Effector CD4-positive, alpha-beta T cell (primary cell): ENCODE measurements around the gene TSPAN9.

Experiments
- DNase-seq: peaks from one replicate; pipeline ENCODE4 v3.0.0-alpha.2; 2020

TSPAN9 gene

DNA sequence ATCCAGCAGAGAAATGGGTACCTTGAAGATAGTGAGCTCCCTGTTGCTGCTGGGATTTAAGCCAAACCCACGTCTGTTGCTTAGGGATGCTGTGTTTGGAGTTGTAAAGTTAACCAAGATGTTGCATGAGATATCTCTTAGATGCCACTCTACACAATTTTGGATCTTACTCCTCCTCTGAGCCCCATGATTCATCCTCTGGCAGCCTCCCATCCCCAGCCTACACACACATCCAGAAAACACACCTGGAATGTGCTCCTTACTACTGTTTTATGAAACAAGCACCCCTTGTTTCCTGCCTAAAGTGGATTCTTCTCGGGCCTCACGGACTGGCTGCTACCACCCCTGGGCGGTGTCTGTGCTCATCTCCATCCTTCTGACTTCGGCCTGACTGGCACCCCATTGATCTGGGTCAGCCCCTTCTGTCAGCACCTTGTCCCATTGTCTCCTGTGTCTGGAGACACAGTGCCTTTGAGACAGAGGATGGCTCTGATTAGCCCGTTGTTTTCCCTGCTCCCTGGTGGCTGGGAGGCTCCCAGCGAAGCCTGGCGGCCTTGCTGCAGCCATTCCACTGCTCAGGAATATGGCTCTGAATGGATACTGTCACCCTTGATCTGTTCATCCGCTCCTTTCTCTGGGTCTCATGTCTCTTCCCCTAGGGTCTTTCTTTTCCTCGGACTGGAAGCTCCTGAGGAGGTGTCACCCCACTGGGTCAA lies 24.3 kb downstream of the TSPAN9 start:
- DNase-seq = no peak

DNA sequence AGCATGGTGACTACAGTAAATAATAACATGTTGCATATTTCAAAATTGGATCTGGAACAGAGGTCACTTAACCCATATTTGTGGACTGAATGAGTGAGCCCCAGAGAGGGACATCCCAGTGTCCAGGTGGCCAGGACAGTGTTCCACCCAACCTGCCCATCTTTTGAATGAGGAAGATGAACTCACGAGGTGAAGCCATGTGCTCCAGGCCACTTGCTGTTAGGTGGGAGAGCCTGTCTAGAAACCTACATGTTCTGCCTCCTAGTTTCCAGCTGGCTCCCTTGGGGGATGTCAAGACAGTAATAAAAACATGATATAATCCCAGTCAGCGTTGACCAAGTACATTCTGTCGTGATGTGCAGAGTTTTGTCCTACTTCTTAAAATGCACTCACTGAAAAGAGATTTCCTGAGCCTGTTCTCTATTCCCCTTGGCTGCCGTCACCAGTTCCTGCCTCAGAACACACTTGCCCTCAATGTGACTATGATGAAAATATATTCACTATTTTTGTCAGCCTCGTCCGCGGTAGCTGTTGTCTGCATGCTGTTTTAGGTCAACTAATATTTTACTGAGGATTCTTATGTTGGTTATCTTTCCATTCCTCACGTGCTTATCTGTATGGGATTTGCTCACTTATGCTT lies 25.7 kb downstream of the TSPAN9 start:
- DNase-seq = no peak

DNA sequence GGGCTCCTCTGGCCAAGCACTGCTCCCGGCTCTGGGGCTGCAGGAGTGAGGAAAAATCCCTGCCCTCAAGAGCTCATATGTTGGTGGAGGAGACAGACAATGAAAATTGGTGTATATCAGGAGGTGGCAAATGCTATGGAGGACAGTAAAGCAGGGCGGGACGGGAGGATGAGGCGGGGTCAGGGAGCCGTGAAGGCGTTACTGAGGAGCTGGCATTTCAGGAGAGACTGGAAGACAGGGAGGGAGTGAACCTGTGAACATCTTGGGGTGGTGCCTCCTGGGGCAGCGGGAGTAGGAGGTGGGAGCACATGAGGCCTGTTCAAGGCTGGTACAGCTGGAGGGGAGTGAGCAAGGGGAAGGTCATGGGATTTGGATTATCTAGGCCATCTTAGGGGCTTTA lies 26.6 kb downstream of the TSPAN9 start:
- DNase-seq = no peak

DNA sequence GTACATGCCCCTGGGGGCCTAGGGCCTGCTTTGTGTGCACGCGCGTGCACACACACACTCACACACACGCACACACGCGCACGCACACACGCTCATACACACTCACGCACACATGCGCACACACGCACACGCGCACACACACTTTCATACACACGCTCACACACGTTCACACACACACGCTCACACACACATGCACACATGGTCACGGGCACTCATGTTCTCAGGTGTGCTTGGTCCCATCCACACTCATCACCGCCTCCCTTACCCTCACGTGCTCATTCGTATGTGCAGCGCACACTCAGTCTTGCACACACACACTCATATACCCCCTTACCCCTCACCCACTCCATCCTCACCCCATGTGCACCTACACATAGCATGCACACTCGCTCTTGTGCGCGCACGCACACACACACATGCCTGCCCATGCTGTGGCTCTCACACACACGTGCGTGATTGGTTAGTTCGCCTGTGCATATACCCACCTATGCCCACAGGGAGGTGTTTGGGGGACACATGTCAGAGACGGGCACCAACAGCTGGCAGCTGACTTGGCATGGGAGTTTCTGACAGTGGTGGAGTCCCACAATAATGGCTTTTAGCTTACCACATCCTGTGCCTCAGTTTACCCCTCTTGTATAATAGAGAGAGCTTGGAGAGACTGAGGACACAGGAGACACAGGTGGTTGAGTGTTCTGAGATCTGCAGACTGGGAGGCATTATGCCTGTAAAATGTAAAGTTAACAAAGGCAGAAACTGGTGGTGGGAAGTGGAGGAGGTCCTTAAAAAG lies 28.7 kb downstream of the TSPAN9 start:
- DNase-seq = no peak

DNA sequence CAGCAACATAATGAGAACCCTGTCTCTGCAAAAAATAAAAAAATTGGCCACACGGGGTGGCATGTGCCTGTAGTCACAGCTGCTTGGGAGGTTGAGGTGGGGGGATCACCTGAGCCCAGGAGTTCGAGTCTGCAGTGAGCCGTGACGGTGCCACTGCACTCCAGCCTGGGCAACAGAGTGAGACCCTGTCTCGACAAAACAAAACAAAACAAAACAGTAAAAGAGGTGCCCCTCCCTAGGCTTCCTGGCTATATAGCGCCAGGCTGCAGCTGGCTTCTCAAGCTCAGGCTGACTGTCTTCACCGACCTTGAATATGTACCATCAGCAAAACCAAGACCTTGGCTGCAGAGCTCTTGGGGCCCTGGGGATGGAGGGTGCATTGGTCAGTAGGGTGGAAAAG lies 29.4 kb downstream of the TSPAN9 start:
- DNase-seq = no peak

DNA sequence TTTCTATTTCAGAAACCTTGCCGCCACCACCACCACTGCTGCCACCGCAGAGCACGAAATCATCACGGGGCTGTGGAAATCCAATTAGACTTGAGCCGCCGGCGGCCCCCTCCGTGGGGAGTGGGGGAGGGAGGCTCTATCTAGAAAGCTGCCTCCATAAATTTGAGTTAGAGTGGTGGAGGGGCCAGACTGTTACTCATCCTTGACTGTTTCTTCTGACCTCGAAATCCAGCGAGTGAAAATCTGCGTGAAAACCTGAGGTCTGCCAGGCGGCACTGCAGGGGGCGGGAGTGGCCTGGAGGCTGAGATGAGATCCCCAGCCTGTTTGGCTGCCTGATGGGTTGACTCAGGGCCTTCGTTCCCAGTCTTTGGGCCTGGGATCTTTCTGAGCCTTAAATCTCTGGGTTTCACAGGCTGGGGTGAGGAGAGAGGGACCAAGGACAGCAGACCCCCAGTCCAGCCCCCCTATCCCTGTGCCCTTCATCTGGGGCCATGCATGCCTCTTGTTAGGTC lies 29.9 kb downstream of the TSPAN9 start:
- DNase-seq = no peak

DNA sequence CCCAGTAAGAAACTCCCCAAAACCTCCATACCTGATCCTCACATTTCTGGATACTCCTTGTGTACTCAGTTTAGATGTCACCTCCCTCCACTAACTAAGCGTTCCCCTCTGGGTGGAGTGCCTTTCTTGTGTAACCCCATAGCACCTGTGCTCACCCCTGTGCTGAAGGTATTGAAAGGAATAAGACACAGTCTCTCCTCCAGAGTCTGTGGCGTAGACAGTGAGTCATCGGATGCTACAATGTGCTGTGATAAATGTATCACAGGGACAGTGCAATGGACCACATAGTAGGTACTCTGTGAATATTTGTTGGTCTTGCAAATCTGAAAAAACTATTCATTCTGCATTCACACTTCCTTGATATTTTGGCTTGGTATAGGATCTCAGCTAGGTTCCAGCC lies 30.8 kb downstream of the TSPAN9 start:
- no peak for DNase-seq

DNA sequence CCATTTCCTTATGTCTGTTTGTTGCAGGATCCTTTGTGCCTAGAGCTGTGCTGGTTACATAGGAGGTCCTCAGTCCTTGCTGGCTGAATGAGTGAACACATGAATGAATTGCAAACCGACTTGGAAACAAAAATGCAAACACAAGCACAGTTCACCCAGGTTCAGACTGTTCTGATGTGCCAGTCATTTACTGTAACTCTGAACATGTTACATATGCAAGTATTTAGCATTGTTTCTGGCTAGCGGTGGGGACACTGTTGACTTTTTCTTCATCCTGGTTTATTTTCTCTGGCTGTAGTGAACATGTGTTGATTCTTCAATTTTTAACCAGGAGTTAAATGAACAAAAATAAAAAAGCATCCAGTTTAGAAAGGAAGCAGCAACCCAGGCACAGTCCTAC lies 33.4 kb downstream of the TSPAN9 start:
- no peak for DNase-seq

DNA sequence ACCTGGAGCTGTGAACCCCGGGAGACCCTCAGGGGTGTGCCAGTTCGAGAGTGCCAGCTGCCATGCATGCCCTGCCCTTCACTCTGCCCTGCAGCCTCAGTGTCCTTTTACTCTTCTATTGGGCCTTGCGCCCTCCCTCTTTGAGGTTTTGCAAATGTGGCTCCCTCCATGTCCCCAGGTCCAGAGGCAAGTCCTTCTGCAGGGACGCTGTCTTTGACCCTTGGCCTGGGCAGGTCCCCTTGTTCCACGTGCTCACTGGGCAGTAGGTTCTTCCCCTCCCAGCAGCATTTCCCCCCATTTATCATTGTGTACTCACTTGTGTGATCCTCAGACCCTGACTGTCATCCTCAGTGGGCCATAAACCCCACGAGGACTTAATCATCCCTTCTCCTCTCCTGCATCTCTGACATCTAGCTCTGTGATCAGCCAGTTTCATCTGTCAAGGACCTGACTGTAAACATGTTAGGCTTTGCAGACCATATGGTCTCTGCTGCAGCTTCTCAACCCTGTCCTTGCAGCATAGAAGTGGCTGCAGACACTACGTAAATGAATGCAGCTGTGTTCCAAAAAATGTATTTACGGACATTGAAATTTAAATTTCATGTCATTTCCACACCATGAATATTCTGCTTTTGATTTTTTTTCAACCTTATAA lies 36.6 kb downstream of the TSPAN9 start:
- DNase-seq = no peak

DNA sequence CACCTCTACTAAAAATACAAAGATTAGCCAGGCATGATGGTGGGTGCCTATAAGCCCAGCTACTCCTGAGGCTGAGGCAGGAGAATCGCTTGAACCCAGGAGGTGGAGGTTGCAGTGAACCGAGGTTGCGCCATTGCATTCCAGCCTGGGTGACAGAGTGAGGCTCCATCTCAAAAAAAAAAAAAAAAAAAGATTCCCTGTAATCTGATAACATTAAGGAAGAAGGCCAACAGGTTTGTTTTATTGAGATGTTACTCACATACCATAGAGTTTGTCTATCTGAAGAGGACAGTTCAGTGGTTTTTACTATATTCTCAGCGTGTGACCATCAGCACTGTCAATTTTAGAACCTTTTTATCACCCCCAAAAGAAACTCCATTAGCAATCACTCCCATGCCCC lies 37.5 kb downstream of the TSPAN9 start:
- DNase-seq = no peak

DNA sequence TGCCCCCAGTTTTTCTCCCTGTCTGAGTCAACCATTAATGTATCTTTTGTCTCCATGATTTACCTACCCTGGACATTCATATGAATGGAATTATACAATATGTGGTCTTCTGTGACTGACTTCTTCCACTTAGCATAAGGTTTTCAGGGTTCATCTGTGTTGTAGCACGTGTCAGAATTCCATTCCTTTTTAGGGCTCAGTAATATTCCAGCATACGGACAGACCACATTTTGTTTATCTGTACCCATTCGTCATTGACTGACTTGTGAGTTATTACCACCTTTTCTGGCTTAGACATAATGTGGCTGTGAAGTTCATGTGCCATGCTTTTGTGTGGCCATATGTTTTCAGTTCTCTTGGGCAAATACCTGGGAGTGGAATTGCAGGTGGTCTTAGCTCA lies 37.9 kb downstream of the TSPAN9 start:
- DNase-seq = no peak

DNA sequence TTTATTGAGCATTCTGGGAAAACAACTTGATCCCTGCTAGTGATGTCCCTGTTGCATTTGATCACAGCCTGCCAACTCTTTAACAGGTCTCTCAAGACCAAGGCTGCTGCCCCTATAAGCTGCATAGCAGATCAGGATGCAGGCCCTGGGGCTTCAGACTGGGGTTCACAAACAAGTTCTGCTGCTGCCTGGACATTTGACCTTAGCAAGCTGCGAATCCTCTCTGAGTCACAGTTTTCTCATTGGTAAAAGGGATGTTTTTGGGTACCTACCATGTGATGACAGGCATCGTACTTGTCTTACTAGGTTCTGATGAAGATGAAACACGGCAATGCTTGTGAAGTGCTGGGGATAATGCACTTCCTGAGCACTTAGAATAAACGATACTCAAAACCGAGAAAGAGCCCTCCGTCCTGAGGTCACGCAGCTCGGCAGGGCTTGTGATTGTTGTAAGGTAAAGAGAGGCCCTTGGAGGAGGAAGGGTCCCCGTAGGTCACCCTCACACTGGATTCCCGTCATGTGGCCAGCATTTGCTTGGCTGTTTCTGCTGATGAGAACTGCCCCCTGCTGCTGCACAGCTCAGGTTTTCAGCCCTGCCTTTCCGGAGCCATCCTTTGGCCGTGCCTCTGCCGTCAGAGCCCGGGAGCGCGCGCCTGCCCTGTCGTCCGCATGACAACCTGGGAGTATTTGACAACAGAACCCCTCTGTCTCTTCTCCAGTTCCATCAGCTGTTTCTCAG lies 39.1 kb downstream of the TSPAN9 start:
- DNase-seq = no peak

DNA sequence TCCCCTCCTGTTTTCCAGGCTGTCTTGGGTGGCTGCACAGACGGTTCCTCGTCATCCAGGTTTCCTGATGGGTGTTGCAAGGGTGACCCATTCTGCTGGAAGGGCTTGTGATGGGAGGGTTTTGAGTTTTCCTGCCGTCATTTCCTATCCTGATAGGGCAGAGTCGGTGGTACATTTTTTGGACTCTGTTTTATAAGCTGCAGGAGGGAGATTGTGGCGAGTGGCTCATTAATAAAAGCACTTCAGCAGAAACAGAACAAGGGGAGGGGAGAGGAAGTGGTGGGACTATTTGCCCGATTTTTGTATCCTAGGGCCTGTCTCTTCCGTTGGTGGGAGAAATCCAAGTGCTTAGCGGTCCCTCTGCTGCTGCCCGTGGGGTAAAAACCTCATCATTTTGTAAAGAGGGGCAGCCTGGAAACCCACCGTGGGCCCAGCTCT lies 40.0 kb downstream of the TSPAN9 start:
- no peak for DNase-seq

DNA sequence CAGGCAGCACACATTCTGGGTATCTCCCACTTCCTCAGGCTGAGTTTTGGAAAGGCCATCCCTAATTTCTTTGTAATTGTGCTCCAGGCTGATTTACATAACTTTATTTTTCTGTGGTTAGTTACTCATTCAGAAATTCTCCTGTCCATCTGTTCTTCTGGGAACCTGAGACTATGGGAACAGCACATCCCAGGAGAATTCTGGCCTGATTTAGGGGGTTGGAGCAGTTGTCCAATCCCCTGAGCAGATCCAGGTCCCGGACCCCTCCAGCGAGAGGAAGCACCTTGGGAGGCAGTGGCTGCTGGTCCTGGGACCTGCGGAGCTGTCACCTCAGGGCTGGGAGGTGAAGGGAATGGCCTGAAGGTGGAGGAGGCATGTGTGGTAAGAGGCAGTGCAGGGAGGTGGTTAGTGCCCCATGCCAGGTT lies 40.4 kb downstream of the TSPAN9 start:
- no peak for DNase-seq

DNA sequence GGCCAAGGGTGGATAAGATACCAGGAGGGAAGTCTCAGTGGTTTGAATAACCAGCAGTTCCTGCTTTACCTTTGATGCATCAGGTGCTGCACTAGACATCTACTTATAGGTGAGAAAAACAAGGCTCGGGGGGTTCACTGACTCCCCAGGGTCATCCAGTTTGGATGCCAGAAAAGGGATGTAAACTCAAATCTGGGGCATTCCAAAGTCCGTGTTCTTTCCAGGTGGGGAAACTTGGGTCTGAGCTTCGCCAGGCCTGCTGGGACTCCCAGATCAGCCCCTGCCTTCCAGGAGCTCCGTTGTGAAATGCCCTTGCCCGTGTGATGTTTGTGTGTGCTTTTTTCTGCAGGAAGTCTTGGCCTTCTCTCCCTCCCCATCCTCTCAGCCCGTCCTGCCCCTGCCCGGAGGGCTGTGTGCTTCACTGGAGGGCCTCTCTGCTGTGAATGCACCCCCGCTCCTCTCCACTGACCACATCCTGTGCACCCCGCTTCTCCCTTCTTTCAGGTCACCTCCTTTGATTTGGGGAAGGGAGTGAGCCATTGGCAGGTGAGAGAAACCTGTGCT lies 42.1 kb downstream of the TSPAN9 start:
- no peak for DNase-seq

DNA sequence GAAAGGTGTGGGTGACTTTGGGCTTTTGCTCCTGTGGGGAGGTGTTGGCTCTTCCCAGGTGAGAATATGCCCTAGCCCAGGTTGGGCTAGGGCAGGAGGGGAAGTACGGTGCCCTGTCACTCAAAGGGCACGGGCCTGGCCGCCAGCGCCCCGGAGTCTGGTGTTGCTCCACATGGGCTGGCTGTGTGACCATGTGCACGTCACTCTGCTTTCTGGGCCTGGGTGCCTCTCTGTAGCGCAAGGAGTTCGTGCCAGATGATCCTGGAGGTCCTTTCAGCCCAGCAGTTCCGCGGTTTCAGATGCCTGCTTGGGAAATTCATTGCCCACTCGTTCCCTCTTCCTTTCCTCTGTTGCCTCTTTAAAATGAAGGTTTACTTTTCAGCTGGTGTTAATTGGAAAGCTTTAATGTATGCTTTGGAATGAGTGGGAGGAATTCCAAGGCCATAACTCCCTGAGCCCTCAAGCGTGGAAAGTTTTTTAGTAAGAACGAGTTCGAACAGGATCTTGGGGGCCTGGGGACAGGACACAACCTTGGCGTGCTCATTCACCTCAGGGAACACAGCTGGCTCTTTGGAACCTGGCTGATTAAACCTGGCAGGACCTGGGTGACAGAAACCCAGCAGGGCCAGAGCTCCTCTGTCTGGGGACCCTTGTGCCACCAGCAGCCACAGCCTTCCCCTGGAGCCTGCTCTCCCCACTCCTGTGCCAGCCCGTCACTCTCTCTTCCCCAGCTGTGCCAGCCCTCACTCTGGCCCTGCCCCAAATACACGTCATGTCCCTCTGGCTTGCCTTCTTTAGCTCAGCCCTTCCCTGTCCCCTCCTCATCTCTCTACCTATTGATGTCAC lies 42.8 kb downstream of the TSPAN9 start:
- no peak for DNase-seq

DNA sequence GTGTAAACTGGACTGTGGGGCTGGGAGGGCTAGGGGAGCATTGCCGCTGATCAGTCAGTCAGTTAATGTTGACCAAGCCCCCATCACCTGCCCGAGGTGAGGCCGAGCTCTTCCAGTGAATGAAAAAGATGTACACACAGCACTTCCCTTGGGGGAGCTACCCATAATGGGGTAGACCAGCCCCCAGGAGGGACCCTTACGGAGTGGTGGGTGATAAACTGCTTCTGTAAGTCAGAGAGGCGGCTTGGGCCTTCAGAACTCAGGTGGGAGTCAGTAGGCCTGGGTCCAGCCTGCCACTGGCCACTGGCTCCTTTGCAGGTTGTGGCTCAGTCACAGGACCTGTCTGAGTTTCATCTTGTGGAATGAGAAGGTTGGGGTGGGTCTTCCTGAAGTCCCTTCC lies 43.5 kb downstream of the TSPAN9 start:
- DNase-seq = no peak

DNA sequence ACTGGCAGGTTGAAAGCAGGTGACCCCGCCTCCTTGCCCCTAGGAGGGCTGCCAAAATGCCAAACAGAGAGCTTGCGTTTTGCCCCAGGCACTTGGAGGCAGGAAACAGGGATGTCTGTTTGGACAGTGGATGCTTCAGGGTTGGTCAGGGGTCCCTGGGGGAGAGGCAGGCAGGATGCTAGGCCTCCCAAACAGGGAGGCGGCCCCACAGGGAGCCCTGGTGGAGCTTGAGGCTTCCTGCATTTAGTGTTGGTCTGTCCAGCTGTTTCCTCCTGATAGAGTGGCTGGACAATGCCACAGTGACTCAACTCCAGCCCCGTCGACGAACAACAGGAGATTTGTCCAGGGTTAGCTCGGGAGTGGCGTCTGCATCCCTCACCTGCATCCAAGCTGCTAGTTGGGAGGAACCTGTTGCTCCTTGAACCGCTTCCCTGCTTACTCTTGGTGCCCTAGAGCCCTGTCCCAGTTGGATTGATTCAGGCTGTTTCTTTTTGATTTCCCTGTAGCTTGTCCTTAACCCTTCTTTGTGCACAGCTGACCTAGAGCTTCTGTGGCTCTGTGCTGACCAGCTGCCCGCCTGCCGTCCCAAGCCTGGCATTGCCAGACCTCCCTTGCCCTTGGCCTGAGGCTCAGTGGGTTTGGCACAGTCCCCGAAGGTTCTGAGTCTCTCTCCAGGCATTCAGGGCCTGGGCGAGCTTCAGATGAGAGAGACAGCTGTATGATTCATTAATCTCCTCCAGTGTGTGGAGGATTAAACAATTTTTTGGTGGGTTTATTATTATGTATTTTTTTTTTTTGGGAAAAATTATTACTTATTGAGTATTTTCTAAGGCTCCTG lies 45.9 kb downstream of the TSPAN9 start:
- no peak for DNase-seq

DNA sequence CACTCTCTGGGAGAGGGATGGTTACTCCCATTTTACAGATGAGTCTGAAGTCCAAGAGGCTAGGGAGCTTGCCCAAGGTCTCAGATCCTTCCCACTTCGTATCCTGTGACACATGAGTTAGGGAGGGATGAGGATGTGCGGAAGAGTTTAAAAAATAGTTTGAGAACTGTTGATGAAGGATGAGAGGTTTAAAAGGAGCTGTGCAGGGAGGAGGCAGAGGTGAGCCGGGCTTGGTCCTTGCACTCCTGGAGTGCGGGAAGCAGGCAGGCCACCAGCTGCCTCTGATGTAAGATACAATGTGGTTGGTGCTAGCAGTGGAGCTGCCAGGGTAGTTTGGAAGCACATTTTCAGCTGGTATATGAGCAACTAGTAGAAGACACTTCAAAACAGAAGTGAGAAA lies 46.5 kb downstream of the TSPAN9 start:
- no peak for DNase-seq

DNA sequence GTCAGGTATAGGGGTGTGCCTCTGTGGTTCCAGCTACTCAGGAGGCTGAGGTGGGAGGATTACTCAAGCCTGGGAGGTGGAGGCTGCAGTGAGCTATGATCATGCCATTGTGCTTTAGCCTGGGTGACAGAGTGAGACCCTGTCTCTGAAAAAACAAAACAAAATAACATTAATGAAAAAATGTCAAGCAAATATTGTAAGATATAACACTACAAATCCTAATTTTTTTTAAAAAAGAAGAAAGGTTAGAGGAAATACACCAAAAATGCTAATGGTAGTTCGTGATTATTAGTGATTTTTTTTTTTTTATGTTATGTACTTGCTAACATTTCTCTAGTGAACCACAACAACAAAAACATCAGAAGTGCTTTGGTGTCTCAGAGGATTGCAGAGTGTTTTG lies 47.7 kb downstream of the TSPAN9 start:
- no peak for DNase-seq
